Thymus (tissue), 11 donors: ENCODE measurements around the gene CACNA1B. TPM values are rescaled to one million over a fixed set of nuclear protein-coding genes. Genes with fewer than 3 reads are reported as not detected.
"Not testable (repeated sequence)": the region's sequence is repeated elsewhere in the genome, so short reads cannot be mapped to it uniquely, and the experiment has no call there.

ENCODE experiments used
- DNase-seq, 9 donors: peaks; one replicate each; pipeline ENCODE4 v3.0.0-alpha.2; 2013; ENCODE audit warnings: low spot score in 9 of 9, low read depth in 6 of 9, missing footprints in 1 of 9
- H3K27ac ChIP-seq, 2 donors: one replicate each; pipeline ENCODE4 v1.5.1; 2013; ENCODE audit warnings: control low read depth in 1 of 2, low read depth in 1 of 2, low read length in 1 of 2, mild to moderate bottlenecking in 1 of 2, moderate library complexity in 1 of 2
- H3K27me3 ChIP-seq, 2 donors: one replicate each; pipeline ENCODE4 v1.5.1; 2013; ENCODE audit warnings: low read length in 1 of 2; ENCODE audit not compliant: control insufficient read depth in 2 of 2, insufficient read depth in 1 of 2
- H3K36me3 ChIP-seq, 2 donors: one replicate each; pipeline ENCODE4 v1.5.1; 2013; ENCODE audit warnings: low read length in 1 of 2, mild to moderate bottlenecking in 1 of 2, moderate library complexity in 1 of 2; ENCODE audit not compliant: control insufficient read depth in 2 of 2, insufficient read depth in 2 of 2
- H3K4me1 ChIP-seq, 2 donors: one replicate each; pipeline ENCODE4 v1.5.1; 2013; ENCODE audit warnings: low read length in 2 of 2; ENCODE audit not compliant: control insufficient read depth in 2 of 2, insufficient read depth in 2 of 2
- H3K4me3 ChIP-seq, 2 donors: one replicate each; pipeline ENCODE4 v1.5.1; 2013; ENCODE audit warnings: low read length in 2 of 2, control low read depth in 1 of 2, mild to moderate bottlenecking in 1 of 2
- H3K9me3 ChIP-seq, 2 donors: one replicate each; pipeline ENCODE4 v1.5.1; 2013; ENCODE audit warnings: low read length in 1 of 2, mild to moderate bottlenecking in 1 of 2; ENCODE audit not compliant: control insufficient read depth in 2 of 2, insufficient read depth in 1 of 2
- WGBS: extraction: QIAGEN DNeasy Blood & Tissue Kit; methylation state at CpG from one replicate; pipeline ENCODE4 v1.1.7; 2013; 5-methylcytosine and 5-hydroxymethylcytosine counted together
- polyA plus RNA-seq: library from polyadenylated mRNA; stranded (reverse); fragments of 200-250 nt; gene quantifications from one replicate; pipeline ENCODE4 v1.2.3, GENCODE V29; 2013
- total RNA-seq: library from RNA; stranded (reverse); fragments of 120-200 nt; gene quantifications from one replicate; pipeline ENCODE4 v1.2.4, GENCODE V29; 2013
- donor health status: healthy.

Gene CACNA1B
- total and polyA plus RNA-seq, 2 donors = 0.11 to 1.1 TPM

- not testable (repeated sequence) for H3K4me3 ChIP-seq
These were observed 270.0 kb downstream of the CACNA1B start for GRCh38 chr9:138147556-138147955.

GRCh38 chr9:138149672-138150656 is 272.4 kb downstream of the CACNA1B start:
- not testable (repeated sequence) for H3K27ac ChIP-seq, H3K36me3 ChIP-seq, H3K9me3 ChIP-seq, H3K4me1 ChIP-seq
- Histone ChIP-seq H3K4me3 (peak overlapping the region; percentile 22 to 23), H3K27me3 (peaks cover 6 to 24% of the 10 kb centered on the region in 2 donors)
- DNase-seq = peak in 3 of 9 donors; percentile 6 to 21 (median 13)
- WGBS = 17% methylated on average over 81 of the region's 81 CpGs

More at GRCh38 chr9:138147556-138147955, 270.0 kb downstream of the CACNA1B start:
- not testable (repeated sequence) for H3K27ac ChIP-seq, H3K9me3 ChIP-seq, H3K36me3 ChIP-seq, H3K4me1 ChIP-seq
- peak in 1 of 9 donors; percentile 2 for DNase-seq
- peaks cover 6 to 24% of the 10 kb centered on the region in 2 donors for H3K27me3 ChIP-seq
- WGBS = 20% methylated on average over 34 of the region's 34 CpGs

GRCh38 chr9:138155788-138156187 is 278.2 kb downstream of the CACNA1B start:
- not testable (repeated sequence) for H3K4me3 ChIP-seq, H3K27ac ChIP-seq, H3K27me3 ChIP-seq, DNase-seq, H3K9me3 ChIP-seq, H3K4me1 ChIP-seq, H3K36me3 ChIP-seq
- 91% methylated on average over 5 of the region's 5 CpGs for WGBS

- not testable (repeated sequence) for H3K4me3 ChIP-seq, DNase-seq
These were observed 289.2 kb downstream of the CACNA1B start for GRCh38 chr9:138166793-138167192.

More at GRCh38 chr9:138166793-138167192, 289.2 kb downstream of the CACNA1B start:
- 17% methylated on average over 1 of the region's 1 CpG for WGBS
- not testable (repeated sequence) for H3K4me1 ChIP-seq, H3K27me3 ChIP-seq, H3K9me3 ChIP-seq, H3K36me3 ChIP-seq, H3K27ac ChIP-seq
